T-helper 1 cell treated with Interleukin-12 subunit alpha and Interleukin-12 subunit beta and Interleukin-4 antibody, amounts not matched to agents 30 μg/mL and 1 μg/mL, for 36 hours (primary cell): ENCODE results near the gene DLGAP1.
"Not testable (repeated sequence)": the region's sequence is repeated elsewhere in the genome, so short reads cannot be mapped to it uniquely, and the experiment has no call there.

Source experiments
- H3K27ac Mint-ChIP-seq: one replicate; pipeline ENCODE4 v1.8.0; 2021; ENCODE audit warnings: mild to moderate bottlenecking, mixed read lengths
- H3K27me3 Mint-ChIP-seq: one replicate; pipeline ENCODE4 v1.8.0; 2021; ENCODE audit warnings: low read depth, mixed read lengths
- H3K36me3 Mint-ChIP-seq: one replicate; pipeline ENCODE4 v1.8.0; 2021; ENCODE audit warnings: low read depth, mixed read lengths
- H3K4me1 Mint-ChIP-seq: one replicate; pipeline ENCODE4 v1.8.0; 2021; ENCODE audit warnings: low read depth, mixed read lengths
- H3K4me3 Mint-ChIP-seq: one replicate; pipeline ENCODE4 v1.8.0; 2021; ENCODE audit warnings: mild to moderate bottlenecking, moderate library complexity, mixed read lengths
- H3K9me3 Mint-ChIP-seq: one replicate; pipeline ENCODE4 v1.8.0; 2021; ENCODE audit warnings: mixed read lengths

The DLGAP1 gene

DNA sequence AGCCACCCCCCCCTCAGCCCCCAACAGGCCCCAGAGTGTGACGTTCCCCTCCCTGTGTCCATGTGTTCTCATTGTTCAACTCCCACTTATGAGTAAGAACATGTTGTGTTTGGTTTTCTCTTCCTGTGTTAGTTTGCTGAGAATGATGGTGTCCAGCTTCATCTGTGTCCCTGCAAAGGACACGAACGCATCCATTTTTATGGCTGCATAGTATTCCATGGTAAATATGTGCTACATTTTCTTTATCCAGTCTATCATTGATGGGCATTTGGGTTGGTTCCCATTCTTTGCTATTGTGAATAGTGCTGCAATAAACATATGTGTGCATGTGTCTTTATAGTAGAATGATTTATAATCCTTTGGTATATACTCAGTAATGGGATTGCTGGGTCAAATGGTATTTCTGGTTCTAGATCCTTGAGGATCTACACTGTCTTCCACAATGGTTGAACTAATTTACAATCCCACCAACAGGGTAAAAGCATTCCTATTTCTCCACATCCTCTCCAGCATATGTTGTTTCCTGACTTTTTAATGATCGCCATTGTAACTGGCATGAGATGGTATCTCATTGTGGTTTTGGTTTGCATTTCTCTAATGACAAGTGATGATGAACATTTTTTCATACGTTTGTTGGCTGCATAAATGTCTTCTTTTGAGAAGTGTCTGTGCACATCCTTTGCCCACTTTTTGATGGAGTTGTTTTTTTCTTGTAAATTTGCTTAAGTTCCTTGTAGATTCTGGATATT, 760.9 kb downstream of the DLGAP1 start:
- not testable (repeated sequence) for H3K4me1 Mint-ChIP-seq, H3K9me3 Mint-ChIP-seq, H3K36me3 Mint-ChIP-seq, H3K27ac Mint-ChIP-seq, H3K4me3 Mint-ChIP-seq
- H3K27me3 Mint-ChIP-seq, result peaks cover 15% of the 10 kb centered on the region

DNA sequence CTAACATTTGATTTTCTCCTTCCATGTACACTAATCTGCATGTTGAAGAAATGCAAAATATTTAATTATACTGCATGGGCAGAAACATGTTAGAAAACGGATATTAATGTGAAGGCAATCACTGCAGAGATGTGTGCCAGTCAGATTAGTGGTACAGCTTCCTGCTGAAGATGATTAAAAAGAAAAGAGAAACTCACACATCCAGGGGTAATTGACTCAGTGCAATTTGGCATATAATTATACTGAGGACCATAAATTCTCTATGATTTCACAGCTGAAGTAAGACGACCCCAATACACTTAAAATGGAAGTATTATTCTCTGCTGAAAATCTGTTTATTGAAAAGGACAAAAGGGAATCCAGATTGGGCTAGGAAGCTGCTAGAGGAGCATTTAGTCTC, 761.7 kb downstream of the DLGAP1 start:
- H3K4me3 Mint-ChIP-seq, result no peak overlapping the region
- H3K27ac Mint-ChIP-seq, result no peak overlapping the region
- no peaks in the 10 kb centered on the region for H3K9me3 Mint-ChIP-seq
- no peaks in the 10 kb centered on the region for H3K4me1 Mint-ChIP-seq
- H3K27me3 Mint-ChIP-seq, result peaks cover 19% of the 10 kb centered on the region
- H3K36me3 Mint-ChIP-seq, result no peaks in the 10 kb centered on the region

DNA sequence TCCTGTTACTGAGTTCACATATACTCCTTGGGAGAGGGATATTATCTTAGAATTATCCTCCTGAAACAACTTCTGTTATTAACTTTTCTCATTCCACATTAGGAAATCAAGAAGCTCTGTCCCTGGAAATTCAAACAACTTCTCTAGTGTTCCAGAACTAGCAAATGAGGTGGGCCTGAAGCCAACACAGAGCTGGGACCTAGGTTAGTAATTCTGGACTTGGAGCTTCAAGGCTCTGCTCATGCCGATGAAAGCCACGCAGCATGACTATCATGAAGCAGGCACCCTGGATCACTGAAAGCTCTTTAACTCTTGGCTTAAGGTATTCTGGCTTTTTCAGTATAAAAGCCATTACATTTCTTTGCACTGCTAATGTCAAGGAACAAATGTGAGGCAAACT, 762.4 kb downstream of the DLGAP1 start:
- Mint-ChIP-seq H3K27ac (no peak overlapping the region), H3K4me1 (no peaks in the 10 kb centered on the region), H3K36me3 (no peaks in the 10 kb centered on the region), H3K27me3 (peaks cover 16% of the 10 kb centered on the region), H3K4me3 (no peak overlapping the region), H3K9me3 (no peaks in the 10 kb centered on the region)

DNA sequence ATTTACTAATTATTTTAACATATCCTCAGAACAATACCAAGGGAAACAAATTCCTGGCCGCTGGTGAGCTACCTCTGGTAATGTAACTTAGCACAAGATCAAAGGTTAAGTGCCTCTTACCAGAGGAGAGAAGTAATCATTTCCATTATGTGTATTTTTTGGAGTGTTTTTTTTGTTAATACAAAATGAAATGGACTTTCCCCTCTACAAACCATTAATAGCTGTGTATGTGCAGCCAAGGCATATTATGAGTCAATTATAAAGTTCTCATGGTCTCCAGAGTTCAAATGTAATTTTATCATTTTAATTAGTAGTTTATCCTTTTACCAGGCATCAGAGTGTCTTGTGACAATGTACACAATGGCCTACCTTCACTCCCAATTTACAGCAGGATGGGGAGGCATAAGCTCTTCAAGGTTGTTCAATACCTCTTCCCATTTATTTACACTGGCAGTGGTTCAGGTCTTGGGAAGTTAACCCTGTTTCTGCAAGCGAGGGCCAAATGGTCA, 762.9 kb downstream of the DLGAP1 start:
- Mint-ChIP-seq H3K4me1 (no peaks in the 10 kb centered on the region), H3K4me3 (no peak overlapping the region), H3K27ac (no peak overlapping the region), H3K36me3 (no peaks in the 10 kb centered on the region), H3K27me3 (peaks cover 12% of the 10 kb centered on the region), H3K9me3 (no peaks in the 10 kb centered on the region)

DNA sequence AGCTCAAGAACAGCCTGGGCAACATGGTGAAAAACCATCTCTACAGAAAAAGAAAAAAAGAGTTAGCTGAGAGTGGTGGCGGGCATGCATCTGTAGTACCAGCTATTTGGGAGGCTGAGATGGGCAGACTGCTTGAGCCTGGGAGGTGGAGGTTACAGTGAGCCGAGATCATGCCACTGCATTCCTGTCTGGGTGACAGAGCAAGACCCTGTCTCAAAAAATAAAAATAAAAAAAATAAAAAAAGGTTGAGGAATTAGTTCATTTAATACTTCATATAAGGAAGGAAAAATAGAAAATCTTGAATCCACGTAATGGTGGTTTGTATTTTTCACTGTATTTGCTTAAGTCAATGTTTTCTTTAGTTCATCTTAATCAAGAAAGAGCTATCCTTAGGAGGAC, 763.4 kb downstream of the DLGAP1 start:
- peaks cover 11% of the 10 kb centered on the region for H3K27me3 Mint-ChIP-seq
- no peaks in the 10 kb centered on the region for H3K9me3 Mint-ChIP-seq
- no peak overlapping the region for H3K4me3 Mint-ChIP-seq
- no peaks in the 10 kb centered on the region for H3K36me3 Mint-ChIP-seq
- no peak overlapping the region for H3K27ac Mint-ChIP-seq
- no peaks in the 10 kb centered on the region for H3K4me1 Mint-ChIP-seq

DNA sequence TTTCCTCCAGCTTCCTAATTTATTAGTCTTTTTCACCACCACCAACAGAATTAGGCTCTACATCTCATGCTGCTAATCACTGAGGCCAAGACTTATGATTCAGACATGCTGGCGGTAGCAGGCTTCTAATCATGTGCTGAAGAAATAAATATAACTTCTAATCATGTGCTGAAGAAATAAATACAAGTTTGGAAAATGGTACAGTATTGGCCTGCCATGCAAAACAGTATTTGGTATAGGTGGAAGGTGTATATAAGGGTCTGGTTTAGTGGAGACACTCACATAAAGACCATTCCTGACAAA, 764.4 kb downstream of the DLGAP1 start:
- Mint-ChIP-seq H3K27me3 (peaks cover 7% of the 10 kb centered on the region), H3K4me3 (no peak overlapping the region), H3K4me1 (no peaks in the 10 kb centered on the region), H3K9me3 (no peaks in the 10 kb centered on the region), H3K27ac (no peak overlapping the region), H3K36me3 (no peaks in the 10 kb centered on the region)

DNA sequence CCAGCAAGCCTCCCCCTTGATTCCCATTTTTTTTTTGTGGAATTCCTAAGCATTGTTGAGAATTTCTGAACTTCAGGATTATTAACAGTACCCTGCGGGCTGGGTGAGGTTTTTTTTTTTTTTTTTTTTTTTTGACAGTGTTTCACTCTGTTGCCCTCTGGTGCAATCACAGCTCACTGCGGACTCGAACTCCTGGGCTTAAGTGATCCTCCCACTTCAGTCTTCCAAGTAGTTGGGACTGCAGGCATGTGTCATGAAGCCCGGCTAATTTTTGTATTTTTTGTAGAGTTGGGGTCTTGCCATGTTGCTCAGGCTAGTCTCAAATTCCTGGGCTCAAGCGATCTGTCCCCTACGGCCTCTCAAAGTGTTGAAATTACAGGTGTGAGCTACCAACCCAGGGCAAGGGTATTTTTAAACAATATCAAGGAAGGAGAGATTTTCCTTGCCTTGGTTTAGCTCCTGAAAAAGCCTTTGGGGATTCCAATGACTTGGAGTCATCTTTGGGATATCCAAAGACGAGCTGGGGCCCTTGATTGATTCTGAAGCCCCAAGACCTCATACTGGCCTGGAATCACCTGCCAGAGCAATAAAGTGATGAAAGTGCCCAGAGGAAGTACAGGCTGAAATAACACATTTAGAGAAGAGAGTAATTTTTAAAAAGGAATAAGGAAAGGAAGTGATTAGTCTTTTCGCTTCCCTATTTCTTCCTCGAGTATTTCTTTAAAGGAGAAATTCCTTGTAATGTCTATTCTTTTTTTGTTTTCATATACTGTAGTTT, 764.9 kb downstream of the DLGAP1 start:
- H3K4me1 Mint-ChIP-seq, result no peaks in the 10 kb centered on the region
- peaks cover 7% of the 10 kb centered on the region for H3K27me3 Mint-ChIP-seq
- no peaks in the 10 kb centered on the region for H3K9me3 Mint-ChIP-seq
- no peak overlapping the region for H3K4me3 Mint-ChIP-seq
- H3K27ac Mint-ChIP-seq, result no peak overlapping the region
- H3K36me3 Mint-ChIP-seq, result no peaks in the 10 kb centered on the region

DNA sequence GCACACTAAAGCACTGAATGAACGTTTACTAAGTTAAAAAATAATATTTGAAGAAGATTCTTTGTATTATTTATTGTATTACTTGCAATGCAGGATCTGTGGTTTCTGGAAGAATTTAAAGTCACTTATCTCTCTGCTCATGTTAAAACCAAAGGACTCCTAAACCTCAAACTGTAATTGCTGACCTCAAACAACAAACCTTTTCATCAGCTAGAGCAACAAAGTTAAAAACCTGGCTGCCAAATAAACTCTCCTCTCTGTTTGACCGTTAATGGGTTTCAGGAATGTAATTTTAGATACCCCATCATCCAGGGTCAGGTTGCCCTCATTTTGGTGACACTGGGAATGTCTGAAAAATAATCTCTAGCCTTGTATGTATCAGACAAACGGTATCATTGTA, 766.0 kb downstream of the DLGAP1 start:
- H3K4me1 Mint-ChIP-seq, result no peaks in the 10 kb centered on the region
- H3K27ac Mint-ChIP-seq, result no peak overlapping the region
- peaks cover 7% of the 10 kb centered on the region for H3K27me3 Mint-ChIP-seq

DNA sequence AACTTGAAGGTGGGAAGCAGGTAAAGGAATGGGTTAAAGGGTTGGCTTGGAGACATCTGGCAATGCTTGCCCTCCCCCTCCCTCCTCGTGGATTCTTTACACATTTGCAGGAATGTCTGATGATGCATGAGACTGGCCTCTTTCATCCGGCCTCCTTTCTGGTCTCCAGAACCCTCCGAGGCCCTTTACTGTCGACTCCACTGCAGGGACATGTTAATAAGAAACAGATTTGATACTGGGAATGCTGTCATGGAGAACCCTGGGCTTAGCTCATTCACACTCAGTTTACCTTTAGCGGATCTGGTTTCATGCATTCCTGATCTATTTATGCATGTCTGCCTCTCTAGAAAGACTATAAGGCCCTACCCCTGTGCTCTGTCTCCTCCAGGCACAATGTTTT, 766.4 kb downstream of the DLGAP1 start:
- Mint-ChIP-seq H3K36me3 (no peaks in the 10 kb centered on the region), H3K27me3 (peaks cover 7% of the 10 kb centered on the region), H3K27ac (no peak overlapping the region), H3K4me3 (no peak overlapping the region), H3K9me3 (no peaks in the 10 kb centered on the region), H3K4me1 (no peaks in the 10 kb centered on the region)

More for the DNA sequence above, 766.0 kb downstream of the DLGAP1 start:
- no peaks in the 10 kb centered on the region for H3K9me3 Mint-ChIP-seq
- H3K36me3 Mint-ChIP-seq, result no peaks in the 10 kb centered on the region
- H3K4me3 Mint-ChIP-seq, result no peak overlapping the region

DNA sequence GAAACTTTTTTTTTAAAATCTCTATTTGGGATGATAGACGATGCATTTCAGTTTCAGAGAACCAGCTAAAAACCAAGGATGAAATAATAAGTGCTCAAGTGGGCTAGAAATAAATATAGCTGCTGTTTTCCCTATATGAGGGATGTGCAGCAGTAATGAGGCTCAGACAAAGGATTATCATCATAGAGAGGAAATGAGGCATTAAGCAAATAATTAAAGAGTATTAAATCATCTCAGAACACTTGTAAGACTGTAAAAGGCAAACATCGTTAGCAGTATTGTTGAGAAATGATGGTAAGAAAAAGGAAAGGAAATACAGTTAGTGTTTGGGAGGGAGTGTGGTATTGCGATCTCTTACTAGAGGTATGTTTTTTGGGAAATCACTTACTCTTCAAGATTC, 771.6 kb downstream of the DLGAP1 start:
- no peaks in the 10 kb centered on the region for H3K36me3 Mint-ChIP-seq
- H3K4me1 Mint-ChIP-seq, result no peaks in the 10 kb centered on the region
- no peak overlapping the region for H3K27ac Mint-ChIP-seq
- no peak overlapping the region for H3K4me3 Mint-ChIP-seq
- H3K27me3 Mint-ChIP-seq, result no peaks in the 10 kb centered on the region
- H3K9me3 Mint-ChIP-seq, result peaks cover 16% of the 10 kb centered on the region

DNA sequence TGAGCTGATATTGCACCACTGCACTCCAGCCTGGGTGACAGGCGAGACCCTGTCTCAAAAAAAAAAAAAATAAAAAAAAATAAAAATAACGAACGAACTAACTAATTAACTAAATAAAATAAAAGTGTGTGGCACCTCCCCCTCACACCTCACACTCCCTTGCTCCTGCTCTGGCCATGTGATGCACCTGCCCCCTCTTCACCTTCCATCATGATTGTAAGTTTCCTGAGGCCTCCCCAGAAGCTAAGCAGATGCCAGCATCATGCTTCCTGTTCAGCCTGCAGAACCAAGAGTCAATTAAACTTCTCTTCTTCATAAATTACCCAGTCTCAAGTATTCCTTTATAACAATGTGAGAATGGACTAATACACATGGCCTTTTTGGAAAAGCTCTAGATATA, 773.0 kb downstream of the DLGAP1 start:
- H3K27ac Mint-ChIP-seq, result no peak overlapping the region
- H3K4me1 Mint-ChIP-seq, result no peaks in the 10 kb centered on the region
- H3K4me3 Mint-ChIP-seq, result no peak overlapping the region
- H3K36me3 Mint-ChIP-seq, result no peaks in the 10 kb centered on the region
- H3K9me3 Mint-ChIP-seq, result peaks cover 16% of the 10 kb centered on the region
- H3K27me3 Mint-ChIP-seq, result peaks cover 4% of the 10 kb centered on the region

DNA sequence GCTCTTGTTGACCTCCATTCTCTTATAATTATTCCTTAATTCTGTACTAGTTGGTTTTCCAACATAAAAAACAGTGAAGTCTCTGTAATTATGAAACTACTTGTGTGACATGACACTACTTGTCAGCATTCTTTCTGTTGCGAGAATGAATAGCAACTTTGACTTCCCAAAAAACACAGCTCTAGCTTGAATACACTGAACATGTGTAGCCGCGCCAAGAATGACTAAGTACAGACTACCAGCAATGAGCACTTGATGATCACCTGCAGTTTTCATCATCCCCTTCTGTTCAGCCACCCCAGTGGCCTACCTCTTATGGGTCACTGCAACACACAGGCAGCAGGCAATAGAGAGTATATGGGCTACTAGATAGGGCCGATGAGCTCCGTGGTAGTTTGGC, 775.9 kb downstream of the DLGAP1 start:
- no peaks in the 10 kb centered on the region for H3K4me1 Mint-ChIP-seq
- no peak overlapping the region for H3K27ac Mint-ChIP-seq
- peaks cover 9% of the 10 kb centered on the region for H3K27me3 Mint-ChIP-seq
- no peaks in the 10 kb centered on the region for H3K36me3 Mint-ChIP-seq
- no peak overlapping the region for H3K4me3 Mint-ChIP-seq
- H3K9me3 Mint-ChIP-seq, result peaks cover 16% of the 10 kb centered on the region

DNA sequence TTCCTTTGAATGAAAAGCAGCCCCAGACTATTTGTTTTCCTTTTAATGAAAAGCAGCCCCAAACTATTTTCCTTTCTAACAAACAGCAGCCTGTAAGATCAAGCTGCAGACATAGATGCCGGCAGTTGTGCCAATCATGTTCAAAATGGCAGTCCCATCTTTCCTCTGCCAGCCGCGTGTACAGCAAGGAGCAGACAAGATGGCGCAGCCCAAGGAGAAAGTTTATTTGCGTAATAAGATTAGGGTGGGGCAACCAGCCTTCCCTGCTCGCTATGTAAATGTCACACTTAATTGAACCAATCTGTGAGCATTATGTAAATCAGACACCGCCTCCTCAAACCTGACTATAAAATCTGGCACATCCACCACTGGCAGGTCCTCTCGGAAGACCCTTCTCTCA, 779.1 kb downstream of the DLGAP1 start:
- Mint-ChIP-seq H3K27me3 (peaks cover 18% of the 10 kb centered on the region), H3K4me3 (no peak overlapping the region), H3K36me3 (no peaks in the 10 kb centered on the region), H3K9me3 (peaks cover 4% of the 10 kb centered on the region), H3K27ac (no peak overlapping the region), H3K4me1 (no peaks in the 10 kb centered on the region)

DNA sequence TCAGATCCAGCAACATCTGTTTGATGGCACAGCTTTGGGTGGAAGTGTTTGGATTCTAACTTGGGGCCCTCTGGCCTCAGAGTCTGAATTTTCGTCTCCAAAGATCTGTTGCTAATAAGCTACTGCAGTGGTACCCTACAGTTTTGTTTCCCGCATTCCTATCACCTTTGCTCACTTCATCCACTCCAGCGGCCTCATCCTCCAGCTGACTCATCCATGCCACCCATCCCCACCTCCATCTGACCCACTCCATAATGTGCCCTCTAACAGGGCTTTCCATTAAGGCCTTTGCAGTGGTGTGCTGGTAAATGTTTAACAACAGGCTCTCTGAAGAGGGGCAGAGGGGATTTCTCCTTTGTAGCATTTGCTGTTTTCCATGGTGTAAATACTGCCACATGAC, 779.7 kb downstream of the DLGAP1 start:
- peaks cover 21% of the 10 kb centered on the region for H3K27me3 Mint-ChIP-seq
- H3K4me3 Mint-ChIP-seq, result no peak overlapping the region
- no peaks in the 10 kb centered on the region for H3K36me3 Mint-ChIP-seq
- no peak overlapping the region for H3K27ac Mint-ChIP-seq
- no peaks in the 10 kb centered on the region for H3K9me3 Mint-ChIP-seq
- no peaks in the 10 kb centered on the region for H3K4me1 Mint-ChIP-seq

DNA sequence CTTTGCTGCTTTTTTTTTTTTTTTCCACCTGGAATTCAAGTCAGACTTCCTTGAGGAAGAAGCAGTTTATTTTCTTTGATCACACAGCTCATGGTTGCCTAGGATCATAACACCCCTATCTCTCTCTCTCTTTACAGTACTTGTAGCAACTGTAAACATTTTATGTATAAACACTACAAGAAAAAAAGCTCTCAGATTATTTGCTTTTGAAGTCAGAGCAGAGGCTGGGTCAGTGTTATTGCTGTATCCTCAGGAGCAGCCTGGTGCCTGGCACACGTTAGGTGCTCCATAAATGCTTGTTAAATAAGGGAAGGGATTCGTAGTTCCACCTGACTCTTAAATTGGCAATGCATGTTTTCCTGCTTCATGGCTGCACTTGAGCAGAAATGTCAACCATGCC, 783.9 kb downstream of the DLGAP1 start:
- Mint-ChIP-seq H3K36me3 (no peaks in the 10 kb centered on the region), H3K4me3 (no peak overlapping the region), H3K9me3 (no peaks in the 10 kb centered on the region), H3K4me1 (no peaks in the 10 kb centered on the region), H3K27ac (no peak overlapping the region), H3K27me3 (peaks cover 22% of the 10 kb centered on the region)
